Measurements from ENCODE around the gene XRCC3.

Gene XRCC3

GRCh38 chr14:103741876-103742275 is 26.6 kb upstream of the XRCC3 start:
- no peak for TF ChIP-seq FOXK2 (IDR thresholded peaks at IDR 0.05)
- TF ChIP-seq NFRKB (IDR thresholded peaks at IDR 0.05): no peak
- TF ChIP-seq TARDBP (IDR thresholded peaks at IDR 0.05): no peak
- no peak for TF ChIP-seq ZNF384 (IDR thresholded peaks at IDR 0.05)
- no peak for TF ChIP-seq FOXM1 (IDR thresholded peaks at IDR 0.05; ENCODE audit: borderline replicate concordance)
- CTCF ChIA-PET: no interaction called here
- DNase-seq (ENCODE audit: extremely low spot score): no peak
- POLR2A ChIA-PET: no interaction called here

DNA sequence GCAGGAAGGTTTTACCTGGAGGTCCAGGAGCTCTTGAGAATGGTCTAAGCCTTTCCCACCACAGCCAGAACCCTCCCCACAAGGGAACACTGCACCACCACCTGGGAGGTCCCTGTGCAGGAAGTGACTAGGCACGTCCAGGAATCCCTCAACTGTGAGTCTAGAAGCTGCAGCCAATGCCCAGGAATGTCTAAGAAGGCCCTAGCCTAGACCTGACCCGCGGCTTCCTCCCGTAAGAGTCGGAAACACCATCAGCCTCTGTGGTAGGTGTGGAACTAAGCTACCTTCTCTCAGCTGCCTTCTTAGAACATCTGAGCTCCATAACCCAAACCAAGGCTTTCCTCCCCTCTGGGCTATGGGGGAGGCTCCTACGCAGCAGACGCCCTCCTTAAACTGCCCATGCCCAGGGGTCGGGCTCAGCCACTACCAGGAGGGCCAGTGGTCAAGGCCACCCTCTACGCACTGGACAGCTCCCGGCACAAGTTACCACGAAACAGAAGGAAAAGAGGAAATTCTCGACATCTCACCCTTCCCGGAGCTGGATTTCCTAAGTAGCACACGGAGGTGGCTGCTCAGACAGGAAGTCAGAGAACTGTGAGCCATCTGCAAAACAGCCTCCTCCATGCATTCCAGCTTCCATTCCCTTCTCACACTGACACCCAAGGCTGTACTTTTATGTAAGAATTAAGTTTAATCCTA is 25.9 kb upstream of the XRCC3 start:
- no peak for DNase-seq (ENCODE audit: extremely low spot score)
- ChIA-PET POLR2A (interaction anchor here (1.1 kb wide), 1 partner anchor 26 kb away, joined by 3 read pairs; the partner anchor contains the start of genes XRCC3 and ZFYVE21), CTCF (no interaction called here)
- TF ChIP-seq ARNT (IDR thresholded peaks at IDR 0.05) (no peak), SUZ12 (IDR thresholded peaks at IDR 0.05) (no peak), FOXM1 (IDR thresholded peaks at IDR 0.05; ENCODE audit: borderline replicate concordance) (no peak), FOXK2 (IDR thresholded peaks at IDR 0.05) (no peak), CTBP1 (IDR thresholded peaks at IDR 0.05; ENCODE audit: borderline replicate concordance) (no peak), SP1 (IDR thresholded peaks at IDR 0.05) (no peak), FOXA1 (IDR thresholded peaks at IDR 0.05) (no peak), HDGF (IDR thresholded peaks at IDR 0.05; ENCODE audit: borderline replicate concordance) (no peak), NFRKB (IDR thresholded peaks at IDR 0.05) (no peak), ZNF384 (IDR thresholded peaks at IDR 0.05) (no peak), ELF4 (IDR thresholded peaks at IDR 0.05) (no peak), TARDBP (IDR thresholded peaks at IDR 0.05) (no peak), BHLHE40 (IDR thresholded peaks at IDR 0.05; ENCODE audit: borderline replicate concordance) (no peak)

DNA sequence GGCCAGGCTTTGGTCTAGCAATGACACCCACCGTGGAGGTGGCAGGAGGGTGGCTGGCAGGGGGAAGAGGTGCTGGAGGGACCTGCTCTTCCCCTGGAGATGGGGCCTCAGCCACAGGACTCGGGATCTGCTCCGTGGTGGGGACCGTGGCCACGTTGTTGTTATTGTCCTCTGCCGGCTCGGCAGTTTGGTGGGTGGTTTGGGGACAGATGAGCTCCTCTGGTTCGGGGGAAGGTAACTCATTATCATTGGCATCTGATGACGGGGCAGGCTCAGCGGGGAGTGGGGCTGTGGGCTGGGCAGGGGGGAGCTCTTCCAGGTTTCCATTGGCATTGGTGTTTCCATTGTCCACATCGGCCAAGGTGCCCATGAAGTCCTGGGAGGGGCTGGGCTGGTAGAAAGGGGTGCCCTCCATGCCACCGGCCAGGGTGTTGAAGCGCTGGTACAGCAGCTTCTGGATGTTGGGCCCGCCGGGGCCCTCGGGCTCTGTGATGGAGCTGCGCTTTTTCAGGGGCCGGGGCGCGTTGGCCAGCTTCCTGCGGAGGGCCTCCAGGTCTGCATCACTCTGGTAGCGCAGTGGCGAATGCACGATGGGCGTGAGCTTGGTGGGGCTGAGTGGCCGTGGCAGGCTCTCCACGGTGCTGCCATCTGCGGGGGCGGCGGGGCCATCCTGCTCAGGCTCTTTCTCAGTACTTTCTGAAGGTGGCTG is 24.7 kb upstream of the XRCC3 start:
- TF ChIP-seq ZNF384 (IDR thresholded peaks at IDR 0.05) (no peak), LEF1 (IDR thresholded peaks at IDR 0.05; ENCODE audit: borderline replicate concordance) (no peak)
- no peak for DNase-seq (ENCODE audit: extremely low spot score)
- ChIA-PET CTCF (interaction anchor here (0.6 kb wide), 1 partner anchor 65 kb away, joined by 3 read pairs; no protein-coding TSS in a partner anchor), POLR2A (no interaction called here)

- no peak for DNase-seq (ENCODE audit: extremely low spot score)
- ChIA-PET POLR2A (interaction anchor here (1.0 kb wide), 1 partner anchor 24 kb away, joined by 4 read pairs; the partner anchor contains the start of genes XRCC3 and ZFYVE21), CTCF (no interaction called here)
- TF ChIP-seq NFRKB (IDR thresholded peaks at IDR 0.05): no peak
- TF ChIP-seq ARNT (IDR thresholded peaks at IDR 0.05): no peak
- no peak for TF ChIP-seq FOXA1 (IDR thresholded peaks at IDR 0.05)
- no peak for TF ChIP-seq SUZ12 (IDR thresholded peaks at IDR 0.05)
- no peak for TF ChIP-seq CTBP1 (IDR thresholded peaks at IDR 0.05; ENCODE audit: borderline replicate concordance)
- TF ChIP-seq ZNF384 (IDR thresholded peaks at IDR 0.05): no peak
- TF ChIP-seq TARDBP (IDR thresholded peaks at IDR 0.05): no peak
Measured at GRCh38 chr14:103739466-103739792, 24.2 kb upstream of the XRCC3 start.

DNA sequence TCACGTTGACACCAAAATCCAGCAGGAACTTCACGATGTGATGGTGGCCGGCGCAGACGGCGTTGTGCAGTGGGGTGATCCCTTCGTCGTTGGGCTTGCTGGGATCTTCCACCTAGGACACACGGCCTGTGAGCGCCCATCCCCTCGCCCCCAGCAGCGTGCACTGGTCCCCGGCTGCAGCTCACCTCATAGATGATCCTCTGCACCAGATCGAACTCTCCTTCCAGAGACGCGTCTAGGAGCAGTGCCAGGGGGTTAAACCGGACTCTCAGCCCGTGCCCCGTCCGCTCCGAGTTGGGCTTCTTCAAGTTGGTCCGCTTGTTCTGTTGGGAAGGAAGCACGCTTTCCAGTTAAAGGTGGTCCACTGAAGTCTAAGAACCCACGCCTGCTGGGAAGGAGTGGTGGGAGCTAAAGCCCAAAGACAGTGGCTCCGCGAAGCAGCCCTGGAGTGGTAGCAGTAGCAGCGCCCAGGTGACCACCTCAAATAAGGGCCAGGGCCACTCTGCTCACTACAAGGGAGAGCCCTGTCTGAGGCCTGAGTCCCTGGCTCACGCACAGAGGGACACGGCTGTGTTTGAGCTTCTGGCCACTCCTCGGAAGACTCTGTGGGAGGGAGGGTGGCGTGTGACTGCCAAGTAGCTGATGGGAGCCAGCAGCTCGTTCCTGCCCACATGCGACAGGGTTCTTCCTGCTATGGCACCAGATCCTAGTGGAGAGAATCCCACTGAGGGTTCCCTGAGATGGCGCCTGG is 23.6 kb upstream of the XRCC3 start:
- ChIA-PET CTCF (no interaction called here), POLR2A (interaction anchor here (1.0 kb wide), 1 partner anchor 23 kb away, joined by 4 read pairs; the partner anchor contains the start of genes XRCC3 and ZFYVE21)
- TF ChIP-seq HDGF (IDR thresholded peaks at IDR 0.05; ENCODE audit: borderline replicate concordance): no peak
- no peak for TF ChIP-seq BHLHE40 (IDR thresholded peaks at IDR 0.05; ENCODE audit: borderline replicate concordance)
- TF ChIP-seq SUZ12 (IDR thresholded peaks at IDR 0.05): no peak
- DNase-seq (ENCODE audit: extremely low spot score): no peak

GRCh38 chr14:103738166-103738565 is 22.9 kb upstream of the XRCC3 start:
- CTCF ChIA-PET: no interaction called here
- POLR2A ChIA-PET: no interaction called here
- no peak for DNase-seq (ENCODE audit: extremely low spot score)
- no peak for TF ChIP-seq NFRKB (IDR thresholded peaks at IDR 0.05)
- no peak for TF ChIP-seq ARNT (IDR thresholded peaks at IDR 0.05)
- no peak for TF ChIP-seq ELF4 (IDR thresholded peaks at IDR 0.05)
- no peak for TF ChIP-seq HDGF (IDR thresholded peaks at IDR 0.05; ENCODE audit: borderline replicate concordance)
- TF ChIP-seq L3MBTL2 (conservative IDR thresholded peaks at IDR 0.05): no peak
- no peak for TF ChIP-seq FOXK2 (IDR thresholded peaks at IDR 0.05)
- TF ChIP-seq LEF1 (IDR thresholded peaks at IDR 0.05; ENCODE audit: borderline replicate concordance): no peak
- no peak for TF ChIP-seq CTBP1 (IDR thresholded peaks at IDR 0.05; ENCODE audit: borderline replicate concordance)
- TF ChIP-seq ZNF384 (IDR thresholded peaks at IDR 0.05): no peak
- no peak for TF ChIP-seq SUZ12 (IDR thresholded peaks at IDR 0.05)
- no peak for TF ChIP-seq SP1 (IDR thresholded peaks at IDR 0.05)
- TF ChIP-seq, protein P1, sequence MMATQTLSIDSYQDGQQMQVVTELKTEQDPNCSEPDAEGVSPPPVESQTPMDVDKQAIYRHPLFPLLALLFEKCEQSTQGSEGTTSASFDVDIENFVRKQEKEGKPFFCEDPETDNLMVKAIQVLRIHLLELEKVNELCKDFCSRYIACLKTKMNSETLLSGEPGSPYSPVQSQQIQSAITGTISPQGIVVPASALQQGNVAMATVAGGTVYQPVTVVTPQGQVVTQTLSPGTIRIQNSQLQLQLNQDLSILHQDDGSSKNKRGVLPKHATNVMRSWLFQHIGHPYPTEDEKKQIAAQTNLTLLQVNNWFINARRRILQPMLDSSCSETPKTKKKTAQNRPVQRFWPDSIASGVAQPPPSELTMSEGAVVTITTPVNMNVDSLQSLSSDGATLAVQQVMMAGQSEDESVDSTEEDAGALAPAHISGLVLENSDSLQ (IDR thresholded peaks at IDR 0.05): no peak
- TF ChIP-seq FOXA1 (IDR thresholded peaks at IDR 0.05): no peak
- no peak for TF ChIP-seq FOXM1 (IDR thresholded peaks at IDR 0.05; ENCODE audit: borderline replicate concordance)
- no peak for TF ChIP-seq BHLHE40 (IDR thresholded peaks at IDR 0.05; ENCODE audit: borderline replicate concordance)
- TF ChIP-seq TARDBP (IDR thresholded peaks at IDR 0.05): no peak

- DNase-seq (ENCODE audit: extremely low spot score): no peak
- CTCF ChIA-PET: no interaction called here
- POLR2A ChIA-PET: interaction anchor here (1.1 kb wide), 1 partner anchor 22 kb away, joined by 3 read pairs; the partner anchor contains the start of genes XRCC3 and ZFYVE21
- TF ChIP-seq L3MBTL2 (conservative IDR thresholded peaks at IDR 0.05) (no peak), SP1 (IDR thresholded peaks at IDR 0.05) (no peak), ZNF384 (IDR thresholded peaks at IDR 0.05) (no peak), BHLHE40 (IDR thresholded peaks at IDR 0.05; ENCODE audit: borderline replicate concordance) (no peak), CTBP1 (IDR thresholded peaks at IDR 0.05; ENCODE audit: borderline replicate concordance) (no peak), ELF4 (IDR thresholded peaks at IDR 0.05) (no peak), TARDBP (IDR thresholded peaks at IDR 0.05) (no peak), LEF1 (IDR thresholded peaks at IDR 0.05; ENCODE audit: borderline replicate concordance) (no peak), FOXM1 (IDR thresholded peaks at IDR 0.05; ENCODE audit: borderline replicate concordance) (no peak), SUZ12 (IDR thresholded peaks at IDR 0.05) (no peak), ARNT (IDR thresholded peaks at IDR 0.05) (no peak), HDGF (IDR thresholded peaks at IDR 0.05; ENCODE audit: borderline replicate concordance) (no peak)
- TF ChIP-seq, protein P1 (IDR thresholded peaks at IDR 0.05): no peak
Measured at GRCh38 chr14:103737432-103738045, 22.3 kb upstream of the XRCC3 start.
